Uterus (tissue), 4 donors: ENCODE data around the gene HPS4. TPM values are rescaled to one million over a fixed set of nuclear protein-coding genes. Genes with fewer than 3 reads are reported as not detected.

Experiments used
- DNase-seq, 2 donors: peaks; one replicate each; pipeline ENCODE4 v3.0.0-alpha.2; 2019 to 2020
- H3K27ac ChIP-seq, 2 donors: fragments of 200-600 bp; sonication (generic); 1 replicate in 1 of 2; 2 replicates in 1 of 2; pipeline ENCODE4 v1.5.1; 2016 to 2018
- H3K27me3 ChIP-seq, 2 donors: fragments of 200-600 bp; sonication (generic); one replicate each; pipeline ENCODE4 v1.5.1; 2018 to 2019; ENCODE audit warnings: control low read depth in 1 of 2
- H3K36me3 ChIP-seq, 2 donors: fragments of 200-600 bp; sonication (generic); one replicate each; pipeline ENCODE4 v1.5.1; 2019; ENCODE audit warnings: control low read depth in 1 of 2
- H3K4me1 ChIP-seq, 2 donors: fragments of 200-600 bp; sonication (generic); one replicate each; pipeline ENCODE4 v1.5.1; 2018 to 2019; ENCODE audit warnings: control low read depth in 1 of 2
- H3K4me3 ChIP-seq, 2 donors: fragments of 200-600 bp; sonication (generic); 1 replicate in 1 of 2; 2 replicates in 1 of 2; pipeline ENCODE4 v1.5.1; 2018 to 2019; ENCODE audit warnings: mild to moderate bottlenecking in 1 of 2
- H3K9me3 ChIP-seq, 2 donors: fragments of 200-600 bp; sonication (generic); one replicate each; pipeline ENCODE4 v1.5.1; 2019; ENCODE audit warnings: control low read depth in 1 of 2
- POLR2A ChIP-seq, 2 donors: fragments of 450-650 bp; IDR thresholded peaks; one replicate each; pipeline ENCODE4 v1.6.1; 2016; ENCODE audit warnings: antibody characterized with exemption in 2 of 2, mild to moderate bottlenecking in 1 of 2, moderate library complexity in 1 of 2
- intact Hi-C: fragments of 100-400 bp; cut with DNase I; formaldehyde crosslinking; loops from one replicate; pipeline ENCODE4 v1.15.1; 2023; ENCODE audit warnings: low total_unique reads
- total RNA-seq, 4 donors: library from RNA; depleted of rRNA in 3 of 4; stranded (reverse); fragments of >200 nt in 3 of 4; gene quantifications; one replicate each; pipeline versions ENCODE4 v1.1.0 to v1.2.4, GENCODE V29; 2014 to 2023
- TF ChIP-seq, protein P1 (sequence below), 4 experiments: fragments of 200-600 bp in 2 of 4; fragments of 450-650 bp in 2 of 4; sonication (generic) in 2 of 4; IDR thresholded peaks; one replicate each; pipeline ENCODE4 v1.5.1; 2016 to 2019; ENCODE audit warnings: antibody characterized with exemption in 4 of 4, mild to moderate bottlenecking in 2 of 4, moderate library complexity in 1 of 4
- donor health status: DM: yes; HTN: yes; CAD: no.

HPS4 gene
- total RNA-seq, 4 donors from 2014 or later, result 23.5 to 65.6 (median 43.5) TPM

DNA sequence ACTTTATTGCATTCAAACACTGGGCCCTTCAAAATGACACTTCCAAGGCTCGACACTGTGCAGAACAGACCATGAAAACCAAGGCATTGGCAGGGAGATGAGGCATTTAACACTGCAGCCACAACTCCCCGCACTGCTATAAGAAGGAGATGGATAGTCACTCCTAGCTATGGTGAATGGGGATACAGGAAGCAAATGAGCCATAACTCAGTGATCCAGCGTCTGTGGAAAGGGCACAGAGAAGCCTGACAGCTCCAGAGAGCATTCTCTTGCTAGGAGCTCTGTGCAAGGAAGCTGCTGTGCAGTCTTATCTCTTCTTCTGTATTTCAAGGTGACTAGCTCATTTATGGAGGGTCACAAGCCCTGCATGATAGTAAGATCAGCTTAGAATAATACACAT lies 20.9 kb downstream of the HPS4 start:
- H3K27ac ChIP-seq, result no peak overlapping the region
- H3K4me3 ChIP-seq, result no peak overlapping the region
- H3K36me3 ChIP-seq, result no peaks in the 10 kb centered on the region
- TF ChIP-seq, protein P1, sequence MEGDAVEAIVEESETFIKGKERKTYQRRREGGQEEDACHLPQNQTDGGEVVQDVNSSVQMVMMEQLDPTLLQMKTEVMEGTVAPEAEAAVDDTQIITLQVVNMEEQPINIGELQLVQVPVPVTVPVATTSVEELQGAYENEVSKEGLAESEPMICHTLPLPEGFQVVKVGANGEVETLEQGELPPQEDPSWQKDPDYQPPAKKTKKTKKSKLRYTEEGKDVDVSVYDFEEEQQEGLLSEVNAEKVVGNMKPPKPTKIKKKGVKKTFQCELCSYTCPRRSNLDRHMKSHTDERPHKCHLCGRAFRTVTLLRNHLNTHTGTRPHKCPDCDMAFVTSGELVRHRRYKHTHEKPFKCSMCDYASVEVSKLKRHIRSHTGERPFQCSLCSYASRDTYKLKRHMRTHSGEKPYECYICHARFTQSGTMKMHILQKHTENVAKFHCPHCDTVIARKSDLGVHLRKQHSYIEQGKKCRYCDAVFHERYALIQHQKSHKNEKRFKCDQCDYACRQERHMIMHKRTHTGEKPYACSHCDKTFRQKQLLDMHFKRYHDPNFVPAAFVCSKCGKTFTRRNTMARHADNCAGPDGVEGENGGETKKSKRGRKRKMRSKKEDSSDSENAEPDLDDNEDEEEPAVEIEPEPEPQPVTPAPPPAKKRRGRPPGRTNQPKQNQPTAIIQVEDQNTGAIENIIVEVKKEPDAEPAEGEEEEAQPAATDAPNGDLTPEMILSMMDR (IDR thresholded peaks at IDR 0.05), result no peak
- no peak for TF ChIP-seq POLR2A (IDR thresholded peaks at IDR 0.05)
- no peaks in the 10 kb centered on the region for H3K9me3 ChIP-seq
- DNase-seq, result no peak
- no peaks in the 10 kb centered on the region for H3K27me3 ChIP-seq
- intact Hi-C loops, result no loop called here
- H3K4me1 ChIP-seq, result no peaks in the 10 kb centered on the region

DNA sequence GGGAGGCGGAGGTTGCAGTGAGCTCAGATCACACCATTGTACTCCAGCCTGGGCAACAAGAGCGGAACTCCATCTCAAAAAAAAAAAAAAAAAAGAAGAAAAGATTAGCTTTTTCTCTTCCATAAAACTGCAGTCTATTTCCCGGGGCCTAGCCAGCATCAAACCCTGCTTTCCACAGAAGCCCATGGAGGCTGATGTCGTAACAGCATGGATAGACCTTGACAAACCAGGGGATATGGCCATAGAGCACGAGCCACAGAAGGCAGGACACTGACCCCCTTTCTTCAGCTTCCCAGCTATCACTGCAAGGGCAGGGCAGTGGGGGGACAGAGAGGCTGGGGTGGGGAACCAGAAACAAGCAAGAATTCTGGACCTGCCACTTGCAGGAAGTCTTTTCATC lies 21.5 kb downstream of the HPS4 start:
- H3K36me3 ChIP-seq, result no peaks in the 10 kb centered on the region
- H3K27me3 ChIP-seq, result no peaks in the 10 kb centered on the region
- no peak overlapping the region for H3K27ac ChIP-seq
- no peaks in the 10 kb centered on the region for H3K4me1 ChIP-seq
- intact Hi-C loops, result no loop called here
- no peak for DNase-seq
- no peak overlapping the region for H3K4me3 ChIP-seq
- TF ChIP-seq, protein P1 (IDR thresholded peaks at IDR 0.05), result no peak
- no peak for TF ChIP-seq POLR2A (IDR thresholded peaks at IDR 0.05)
- H3K9me3 ChIP-seq, result no peaks in the 10 kb centered on the region

DNA sequence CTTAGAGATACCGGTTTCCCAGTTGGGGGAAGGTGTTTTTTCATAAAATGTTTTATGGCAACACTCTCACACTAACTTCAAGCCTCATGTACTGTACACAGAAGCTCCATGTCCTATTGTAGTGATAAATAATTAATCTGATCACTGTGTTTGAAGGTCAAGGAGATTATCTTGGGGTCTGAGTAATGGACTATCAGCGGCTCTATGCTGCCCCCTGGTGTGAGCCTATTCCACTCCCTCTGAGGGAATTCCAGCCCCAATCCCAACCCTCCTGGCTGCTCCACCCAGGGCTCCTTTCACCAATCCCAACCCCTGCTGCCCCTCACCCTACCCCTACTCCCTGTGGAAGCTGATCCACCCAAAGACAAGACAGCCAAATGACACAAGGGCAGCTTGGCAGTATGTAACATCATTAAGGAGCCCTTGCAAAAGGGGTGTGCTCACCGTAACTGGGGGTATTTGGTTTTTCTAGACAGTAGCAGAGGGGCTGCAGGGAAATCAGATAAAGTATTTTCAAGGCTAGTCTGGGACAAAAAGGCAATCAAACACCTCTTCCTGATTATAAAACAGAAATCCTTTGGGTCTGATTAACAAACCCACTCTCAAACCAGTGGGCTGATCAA lies 22.3 kb downstream of the HPS4 start:
- no peak overlapping the region for H3K27ac ChIP-seq
- intact Hi-C loops, result no loop called here
- H3K4me1 ChIP-seq, result no peaks in the 10 kb centered on the region
- H3K27me3 ChIP-seq, result no peaks in the 10 kb centered on the region
- H3K9me3 ChIP-seq, result no peaks in the 10 kb centered on the region
- H3K36me3 ChIP-seq, result no peaks in the 10 kb centered on the region
- no peak overlapping the region for H3K4me3 ChIP-seq
- no peak for TF ChIP-seq POLR2A (IDR thresholded peaks at IDR 0.05)
- TF ChIP-seq, protein P1 (IDR thresholded peaks at IDR 0.05), result peak; percentile 55 to 64 (median 59)
- DNase-seq, result peak; percentile 25 to 44

DNA sequence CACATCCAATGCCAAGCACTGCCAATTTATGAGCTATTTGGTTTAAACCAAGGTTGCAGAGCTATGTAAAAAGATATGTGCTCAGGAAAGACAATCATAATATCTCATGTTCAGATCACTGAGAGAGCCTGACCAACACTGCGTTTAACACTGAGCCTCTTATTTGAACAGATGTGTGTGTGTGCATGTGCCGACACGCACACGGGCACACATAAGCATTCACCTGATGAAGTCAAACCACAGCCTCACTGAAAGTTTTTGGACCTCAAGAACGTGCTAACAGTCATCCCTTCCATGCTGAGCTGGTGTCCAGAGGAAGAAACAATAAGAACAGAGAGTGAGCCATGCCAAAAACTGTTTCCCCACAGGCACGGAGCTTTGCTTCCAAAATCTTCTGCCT lies 23.4 kb downstream of the HPS4 start:
- Histone ChIP-seq H3K4me1 (no peaks in the 10 kb centered on the region), H3K9me3 (no peaks in the 10 kb centered on the region), H3K4me3 (no peak overlapping the region), H3K36me3 (no peaks in the 10 kb centered on the region), H3K27me3 (no peaks in the 10 kb centered on the region), H3K27ac (no peak overlapping the region)
- TF ChIP-seq, protein P1 (IDR thresholded peaks at IDR 0.05), result no peak
- TF ChIP-seq POLR2A (IDR thresholded peaks at IDR 0.05), result no peak
- intact Hi-C loops, result no loop called here
- no peak for DNase-seq

DNA sequence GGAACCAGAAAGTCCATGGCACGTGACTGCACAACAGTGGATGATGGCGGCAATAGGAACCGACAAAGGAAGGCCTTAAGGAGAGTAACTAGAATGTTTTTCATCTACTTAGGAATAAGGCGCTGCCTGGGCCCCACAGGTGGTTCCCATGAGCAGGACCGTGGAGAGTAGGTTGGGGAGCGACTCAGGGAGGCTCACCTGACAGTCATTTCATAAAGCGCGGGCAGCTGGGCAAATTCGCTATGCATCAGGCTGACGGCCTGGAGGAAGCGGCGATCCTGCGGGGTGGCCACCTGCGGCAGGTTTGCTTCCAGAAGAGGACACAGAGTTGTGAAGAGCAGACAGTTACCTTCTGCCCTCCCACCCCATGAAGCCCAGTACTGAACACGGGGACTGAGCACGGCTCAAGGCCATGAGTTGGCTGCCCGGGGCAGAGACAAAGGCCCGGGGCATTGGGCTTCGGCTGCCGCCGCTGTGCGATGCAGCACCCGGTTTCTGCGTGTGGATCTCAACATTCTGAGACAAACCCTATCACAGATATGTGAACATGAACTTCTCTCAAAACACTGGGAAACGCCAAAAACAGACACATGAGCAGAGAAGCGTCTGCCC lies 25.8 kb downstream of the HPS4 start:
- Histone ChIP-seq H3K4me1 (no peaks in the 10 kb centered on the region), H3K36me3 (no peaks in the 10 kb centered on the region), H3K4me3 (no peak overlapping the region), H3K27me3 (no peaks in the 10 kb centered on the region), H3K27ac (no peak overlapping the region), H3K9me3 (no peaks in the 10 kb centered on the region)
- TF ChIP-seq, protein P1 (IDR thresholded peaks at IDR 0.05), result no peak
- TF ChIP-seq POLR2A (IDR thresholded peaks at IDR 0.05), result no peak
- intact Hi-C loops, result no loop called here
- no peak for DNase-seq
